Natural killer cell (primary cell): ENCODE data around the gene PEX14. TPM values are rescaled to one million over a fixed set of nuclear protein-coding genes. Genes with fewer than 3 reads are reported as not detected.

Experiments
- ATAC-seq, 3 donors: fragments of 150-1000 bp in 2 of 3; fragments of 200-7000 bp in 1 of 3; cut with Tn5 transposase; 1 replicate in 1 of 3; 2 replicates in 2 of 3; pipeline ENCODE4 v1.10.0; 2021; ENCODE audit warnings: mild to moderate bottlenecking in 2 of 3, moderate library complexity in 2 of 3
- DNase-seq, 2 donors: peaks; one replicate each; pipeline versions ENCODE4 v3.0.0 to v3.0.0-alpha.2; 2013 to 2021; ENCODE audit warnings: mixed read lengths in 1 of 2
- H3K27ac ChIP-seq: one replicate; pipeline ENCODE4 v1.5.1; 2013; ENCODE audit warnings: mild to moderate bottlenecking, low read length
- H3K27me3 ChIP-seq: one replicate; pipeline ENCODE4 v1.6.1; 2013; ENCODE audit warnings: low read length; ENCODE audit not compliant: control insufficient read depth, insufficient read depth
- H3K36me3 ChIP-seq: one replicate; pipeline ENCODE4 v1.6.1; 2013; ENCODE audit warnings: low read length; ENCODE audit not compliant: control insufficient read depth, insufficient read depth
- H3K4me1 ChIP-seq: one replicate; pipeline ENCODE4 v1.6.1; 2013; ENCODE audit warnings: low read length; ENCODE audit not compliant: control insufficient read depth, insufficient read depth
- H3K4me3 ChIP-seq: one replicate; pipeline ENCODE4 v1.5.1; 2013; ENCODE audit warnings: low read length
- H3K9me3 ChIP-seq: one replicate; pipeline ENCODE4 v1.6.1; 2013; ENCODE audit warnings: low read length; ENCODE audit not compliant: control insufficient read depth, insufficient read depth
- H3K27ac Mint-ChIP-seq, 2 donors: one replicate each; pipeline ENCODE4 v1.8.0; 2022; ENCODE audit warnings: mild to moderate bottlenecking in 2 of 2, mixed read lengths in 2 of 2, moderate library complexity in 1 of 2
- H3K27me3 Mint-ChIP-seq, 2 donors: one replicate each; pipeline ENCODE4 v1.8.0; 2022; ENCODE audit warnings: low read depth in 2 of 2, mixed read lengths in 2 of 2
- H3K36me3 Mint-ChIP-seq: one replicate; pipeline ENCODE4 v1.8.0; 2022; ENCODE audit warnings: mixed read lengths
- H3K4me1 Mint-ChIP-seq, 2 donors: one replicate each; pipeline ENCODE4 v1.8.0; 2022; ENCODE audit warnings: mixed read lengths in 2 of 2
- H3K4me3 Mint-ChIP-seq: one replicate; pipeline ENCODE4 v1.8.0; 2022; ENCODE audit warnings: mild to moderate bottlenecking, moderate library complexity, mixed read lengths
- H3K9me3 Mint-ChIP-seq, 2 donors: one replicate each; pipeline ENCODE4 v1.8.0; 2022; ENCODE audit warnings: mixed read lengths in 2 of 2
- CTCF ChIP-seq: fragments of 200-600 bp; IDR thresholded peaks from one replicate; pipeline ENCODE4 v1.8.0; 2022; ENCODE audit warnings: antibody characterized with exemption
- WGBS: methylation state at CpG from one replicate; pipeline ENCODE4 v1.1.7; 2013; ENCODE audit warnings: missing lambda C conversion rate; ENCODE audit not compliant: insufficient coverage; 5-methylcytosine and 5-hydroxymethylcytosine counted together
- intact Hi-C: fragments of 100-400 bp; cut with micrococcal nuclease; formaldehyde crosslinking; loops from one replicate; pipeline ENCODE4 v1.14.2; 2022
- total RNA-seq, 4 donors: library from RNA; stranded (reverse); fragments of 120-200 nt in 1 of 4; gene quantifications; one replicate each; pipeline versions ENCODE4 v1.2.3 to v1.2.4, GENCODE V29; 2013 to 2022

PEX14 gene
- total RNA-seq, 3 donors from 2014 or later (not counting 1 experiment from before 2014, with no cell fraction given) = 21.4 to 27.3 (median 24.1) TPM

- DNase-seq (no peak), ATAC-seq (no peak)
- no peaks in the 10 kb centered on the region for H3K27me3 ChIP-seq
- H3K27ac ChIP-seq = peak overlapping the region; percentile 85
- peaks cover 18% of the 10 kb centered on the region for H3K4me1 ChIP-seq
- intact Hi-C loops = loop anchor here (1.0 to 10.0 kb wide), 7 partner anchors 31 to 935 kb away; partner anchors contain the start of genes DFFA, PEX14 and PGD
- TF ChIP-seq CTCF = no peak
- Mint-ChIP-seq H3K27ac (peak overlapping the region; percentile 89 to 97), H3K9me3 (no peaks in the 10 kb centered on the region), H3K4me1 (peaks cover 17% of the 10 kb centered on the region in 2 donors), H3K4me3 (peak overlapping the region; percentile 92), H3K27me3 (no peaks in the 10 kb centered on the region), H3K36me3 (no peaks in the 10 kb centered on the region)
- no peaks in the 10 kb centered on the region for H3K9me3 ChIP-seq
- 30% methylated on average over 16 of the region's 16 CpGs for WGBS
- H3K4me3 ChIP-seq = peak overlapping the region; percentile 84
- no peaks in the 10 kb centered on the region for H3K36me3 ChIP-seq
Observed at GRCh38 chr1:10429868-10430215, 44.9 kb upstream of the PEX14 start.

DNA sequence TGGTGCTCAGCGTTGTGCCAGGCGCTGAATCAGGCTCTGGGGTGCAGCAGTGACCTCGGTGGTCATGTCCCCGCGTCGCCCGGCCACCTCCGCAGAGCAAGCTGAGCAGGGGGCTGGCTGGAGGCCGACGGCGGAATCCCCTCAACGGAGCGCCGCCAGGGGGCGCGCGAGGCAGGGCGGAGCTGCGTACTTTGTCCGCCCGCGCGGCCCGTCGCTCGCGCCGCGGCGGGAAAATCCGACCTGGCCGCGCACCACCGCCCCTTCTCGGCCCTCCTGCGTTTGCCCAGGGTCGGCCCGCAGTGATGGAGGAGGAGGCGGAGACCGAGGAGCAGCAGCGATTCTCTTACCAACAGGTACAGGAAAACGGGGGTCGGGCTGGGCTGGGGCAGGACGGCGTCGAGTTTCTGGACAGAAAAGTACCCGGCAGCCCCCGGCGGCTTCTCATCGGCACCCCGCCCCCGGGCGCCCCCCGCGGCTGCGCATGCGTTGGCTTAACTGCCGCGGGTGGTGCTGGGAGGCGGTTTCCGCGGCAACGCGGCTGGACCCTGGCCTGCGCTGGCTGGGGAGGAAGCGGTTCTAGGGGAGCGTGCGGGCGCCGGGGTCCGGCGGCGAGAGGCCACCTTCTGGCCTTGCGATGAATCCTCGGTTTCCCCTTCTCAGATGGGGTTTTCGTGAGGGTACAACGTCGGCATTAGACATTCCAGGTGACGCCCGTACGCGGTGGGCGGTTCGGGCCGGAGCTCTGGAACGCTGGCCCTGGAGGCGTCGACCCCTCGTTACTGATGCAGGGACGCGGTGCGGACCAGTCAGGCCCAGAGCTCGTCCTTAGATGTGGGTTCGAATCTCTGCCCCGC, 44.3 kb upstream of the PEX14 start, which contains the start of gene CENPS:
CENPS (plus strand) TSS at position 218 of the 854 bp plus-strand sequence; CDS start at position 303, 85 bp downstream.
- WGBS = under 1% methylated on average over 95 of the region's 95 CpGs
- DNase-seq (peak; percentile 90 to 95), ATAC-seq (peak; percentile 82 to 94 (median 86))
- no peaks in the 10 kb centered on the region for H3K27me3 Mint-ChIP-seq
- Histone ChIP-seq H3K9me3 (no peaks in the 10 kb centered on the region), H3K36me3 (no peaks in the 10 kb centered on the region), H3K27ac (peak within 1 kb of the TSS; percentile 85), H3K27me3 (no peaks in the 10 kb centered on the region), H3K4me1 (peaks cover 18% of the 10 kb centered on the region), H3K4me3 (peak within 1 kb of the TSS; percentile 84)
- H3K4me3 Mint-ChIP-seq = peak within 1 kb of the TSS; percentile 92
- H3K4me1 Mint-ChIP-seq = peaks cover 17% of the 10 kb centered on the region in 2 donors
- TF ChIP-seq CTCF = peak; percentile 91
- H3K9me3 Mint-ChIP-seq = no peaks in the 10 kb centered on the region
- intact Hi-C loops = loop anchor here (1.0 to 5.0 kb wide), 3 partner anchors 42 to 437 kb away; partner anchors contain the start of genes DFFA and PEX14
- peak within 1 kb of the TSS; percentile 89 to 97 for H3K27ac Mint-ChIP-seq
- H3K36me3 Mint-ChIP-seq = no peaks in the 10 kb centered on the region

- 27% methylated on average over 30 of the region's 30 CpGs for WGBS
- ATAC-seq (no peak), DNase-seq (no peak)
- no peaks in the 10 kb centered on the region for H3K36me3 Mint-ChIP-seq
- intact Hi-C loops = loop anchor here (5.0 kb wide), 1 partner anchor 41 kb away; the partner anchor contains the start of genes DFFA and PEX14
- Histone ChIP-seq H3K9me3 (no peaks in the 10 kb centered on the region), H3K27ac (peak overlapping the region; percentile 85), H3K4me1 (peaks cover 18% of the 10 kb centered on the region), H3K36me3 (no peaks in the 10 kb centered on the region), H3K27me3 (no peaks in the 10 kb centered on the region), H3K4me3 (peak overlapping the region; percentile 84)
- no peak for TF ChIP-seq CTCF
- H3K27ac Mint-ChIP-seq = peak overlapping the region; percentile 89 to 97
- H3K4me3 Mint-ChIP-seq = peak overlapping the region; percentile 92
- no peaks in the 10 kb centered on the region for H3K27me3 Mint-ChIP-seq
- H3K4me1 Mint-ChIP-seq = peaks cover 17% of the 10 kb centered on the region in 2 donors
- H3K9me3 Mint-ChIP-seq = no peaks in the 10 kb centered on the region
Observed at GRCh38 chr1:10431070-10431730, 43.5 kb upstream of the PEX14 start.
